H1 (cell line): ENCODE results near the gene ZYX. TPM values are rescaled to one million over a fixed set of nuclear protein-coding genes. Genes with fewer than 3 reads are reported as not detected.

Source experiments
- CTCF ChIA-PET: fragments of 300-600 bp; sonication (Branson Sonifier 250); formaldehyde crosslinking; loops from one replicate; lab custom pipeline; 2021; ENCODE audit not compliant: partially characterized antibody; lab: Charles Lee
- POLR2A ChIA-PET: fragments of 300-600 bp; sonication (Branson Sonifier 250); formaldehyde crosslinking; loops from one replicate; lab custom pipeline; 2021; ENCODE audit warnings: inconsistent platforms; ENCODE audit not compliant: partially characterized antibody; lab: Charles Lee
- DNase-seq, 2 experiments: peaks; one replicate each; pipeline versions ENCODE4 v3.0.0 to v3.0.0-alpha.2; 2010 to 2022; ENCODE audit warnings: low spot score in 2 of 2, low read depth in 1 of 2, mixed read lengths in 1 of 2
- FAIRE-seq: peaks from 2 replicates; lab custom pipeline; 2011; peaks lifted over from hg19 to GRCh38; lab: Jason Lieb, UNC
- H2AFZ ChIP-seq: 2 replicates; pipeline ENCODE4 v1.8.1; 2012; ENCODE audit warnings: low read length, inconsistent platforms
- H2AK5ac ChIP-seq: 2 replicates; pipeline ENCODE4 v1.6.1; 2013; ENCODE audit warnings: low read depth, low read length
- H2BK120ac ChIP-seq: replicated peaks from 2 replicates; pipeline ENCODE3; 2013; ENCODE audit warnings: low read depth, low read length, inconsistent platforms
- H2BK12ac ChIP-seq: 2 replicates; pipeline ENCODE4 v1.6.1; 2013; ENCODE audit warnings: low read depth, low read length
- H2BK15ac ChIP-seq: 2 replicates; pipeline ENCODE4 v1.6.1; 2013; ENCODE audit warnings: low read length
- H2BK20ac ChIP-seq: 2 replicates; pipeline ENCODE4 v1.6.1; 2013; ENCODE audit warnings: low read length
- H2BK5ac ChIP-seq: 2 replicates; pipeline ENCODE4 v1.6.1; 2013; ENCODE audit warnings: low read depth, low read length
- H3K14ac ChIP-seq: 2 replicates; pipeline ENCODE4 v1.6.1; 2013; ENCODE audit warnings: inconsistent platforms; ENCODE audit not compliant: insufficient read length
- H3K18ac ChIP-seq: 2 replicates; pipeline ENCODE4 v1.6.1; 2013; ENCODE audit warnings: low read length; ENCODE audit errors: extremely low read depth
- H3K23ac ChIP-seq: 2 replicates; pipeline ENCODE4 v1.6.1; 2013; ENCODE audit warnings: inconsistent platforms; ENCODE audit not compliant: insufficient read length
- H3K23me2 ChIP-seq: 2 replicates; pipeline ENCODE4 v1.6.1; 2013; ENCODE audit warnings: low read depth, low read length
- H3K27ac ChIP-seq: 2 replicates; pipeline ENCODE4 v1.6.1; 2011; ENCODE audit warnings: low read depth, low read length, inconsistent platforms
- H3K27me3 ChIP-seq, 4 experiments: replicated peaks in 1 of 4; 1 replicate in 1 of 4; 2 replicates in 3 of 4; pipeline versions ENCODE4 v1.6.1 to v1.8.1; 2011 to 2013; ENCODE audit warnings: low read length in 3 of 4, mild to moderate bottlenecking in 3 of 4, inconsistent platforms in 2 of 4, mixed read lengths in 2 of 4, moderate library complexity in 1 of 4; ENCODE audit not compliant: control insufficient read depth in 3 of 4, insufficient read depth in 3 of 4; ENCODE audit errors: extremely low read depth in 1 of 4
- H3K36me3 ChIP-seq, 4 experiments: 2 replicates each; pipeline versions ENCODE4 v1.6.1 to v1.8.1; 2011 to 2013; ENCODE audit warnings: mild to moderate bottlenecking in 4 of 4, low read length in 3 of 4, moderate library complexity in 2 of 4, control low read depth in 1 of 4, inconsistent platforms in 1 of 4; ENCODE audit not compliant: insufficient read depth in 4 of 4, control insufficient read depth in 2 of 4
- H3K4ac ChIP-seq: replicated peaks from 2 replicates; pipeline ENCODE3; 2013; ENCODE audit warnings: low read length, low read depth, mixed read lengths, inconsistent platforms; ENCODE audit not compliant: insufficient read length
- H3K4me1 ChIP-seq, 4 experiments: replicated peaks in 1 of 4; 1 replicate in 1 of 4; 2 replicates in 3 of 4; pipeline versions ENCODE4 v1.6.1 to v1.8.1; 2011 to 2013; ENCODE audit warnings: low read length in 3 of 4, inconsistent platforms in 2 of 4, mixed read lengths in 1 of 4; ENCODE audit not compliant: insufficient read depth in 4 of 4, control insufficient read depth in 3 of 4
- H3K4me2 ChIP-seq, 2 experiments: 2 replicates each; pipeline versions ENCODE4 v1.6.1 to v1.8.1; 2011 to 2013; ENCODE audit warnings: low read depth in 2 of 2, low read length in 2 of 2, control low read depth in 1 of 2, inconsistent platforms in 1 of 2, mild to moderate bottlenecking in 1 of 2; ENCODE audit not compliant: insufficient read depth in 1 of 2
- H3K4me3 ChIP-seq, 4 experiments: fragments of 200-600, 300-600 bp in 1 of 4; sonication (generic), shearing (Covaris generic), sonication (Bioruptor Twin) in 1 of 4; 2 replicates each; pipeline versions ENCODE4 v1.5.1 to v1.8.1; 2011 to 2016; ENCODE audit warnings: low read length in 4 of 4, low read depth in 3 of 4, control low read depth in 2 of 4, inconsistent platforms in 2 of 4, mild to moderate bottlenecking in 2 of 4, mixed read lengths in 1 of 4, moderate library complexity in 1 of 4; ENCODE audit not compliant: insufficient read depth in 2 of 4; ENCODE audit errors: extremely low read depth in 1 of 4
- H3K56ac ChIP-seq: replicated peaks from 2 replicates; pipeline ENCODE3; 2013; ENCODE audit warnings: low read depth, mild to moderate bottlenecking, mixed read lengths, low read length, inconsistent platforms; ENCODE audit not compliant: insufficient read length
- H3K79me1 ChIP-seq: 2 replicates; pipeline ENCODE4 v1.6.1; 2013; ENCODE audit warnings: low read depth, low read length, control low read depth
- H3K79me2 ChIP-seq, 2 experiments: 2 replicates each; pipeline versions ENCODE4 v1.6.1 to v1.8.1; 2012 to 2013; ENCODE audit warnings: low read length in 2 of 2, mild to moderate bottlenecking in 2 of 2, inconsistent platforms in 1 of 2; ENCODE audit not compliant: insufficient read depth in 2 of 2, control insufficient read depth in 1 of 2
- H3K9ac ChIP-seq, 4 experiments: replicated peaks in 1 of 4; 1 replicate in 1 of 4; 2 replicates in 3 of 4; pipeline versions ENCODE4 v1.6.1 to v1.8.1; 2011 to 2013; ENCODE audit warnings: low read depth in 3 of 4, low read length in 3 of 4, control low read depth in 2 of 4, mild to moderate bottlenecking in 2 of 4, moderate library complexity in 2 of 4, inconsistent platforms in 1 of 4; ENCODE audit errors: extremely low read depth in 1 of 4
- H3K9me3 ChIP-seq, 2 experiments: 2 replicates each; pipeline versions ENCODE4 v1.6.1 to v1.8.1; 2012 to 2013; ENCODE audit warnings: mild to moderate bottlenecking in 2 of 2, moderate library complexity in 2 of 2, control low read depth in 1 of 2, inconsistent platforms in 1 of 2, low read depth in 1 of 2, low read length in 1 of 2, mixed read lengths in 1 of 2; ENCODE audit not compliant: insufficient read depth in 2 of 2
- H4K20me1 ChIP-seq, 2 experiments: replicated peaks in 1 of 2; 2 replicates each; pipeline versions ENCODE3 to v1.8.1; 2011 to 2013; ENCODE audit warnings: inconsistent platforms in 2 of 2, low read length in 2 of 2, mild to moderate bottlenecking in 1 of 2; ENCODE audit not compliant: insufficient read depth in 2 of 2, control insufficient read depth in 1 of 2
- H4K5ac ChIP-seq: 2 replicates; pipeline ENCODE4 v1.6.1; 2013; ENCODE audit warnings: low read length, low read depth, mixed read lengths, inconsistent platforms; ENCODE audit not compliant: insufficient read length
- H4K8ac ChIP-seq: 2 replicates; pipeline ENCODE4 v1.8.0; 2013; ENCODE audit warnings: mild to moderate bottlenecking, moderate library complexity, low read length, inconsistent platforms; ENCODE audit not compliant: insufficient read depth; ENCODE audit errors: extremely low read depth
- H4K91ac ChIP-seq: replicated peaks from 2 replicates; pipeline ENCODE3; 2013; ENCODE audit warnings: low read length, mixed read lengths, inconsistent platforms; ENCODE audit not compliant: insufficient read length
- KDM4A ChIP-seq: IDR thresholded peaks from one replicate; pipeline ENCODE4 v1.7.1; 2012; ENCODE audit warnings: low read depth, mild to moderate bottlenecking, moderate library complexity, low read length, inconsistent platforms; ENCODE audit not compliant: severe bottlenecking
- MAFK ChIP-seq: IDR thresholded peaks from 2 replicates; pipeline ENCODE4 v1.6.1; 2012; ENCODE audit warnings: low read depth, mild to moderate bottlenecking, improper control_type of control experiment, low read length
- POLR2A ChIP-seq, 2 experiments: IDR thresholded peaks; 1 replicate in 1 of 2; 2 replicates in 1 of 2; pipeline ENCODE4 v1.6.1; 2011; ENCODE audit warnings: low read depth in 2 of 2, low read length in 2 of 2, mild to moderate bottlenecking in 2 of 2; ENCODE audit errors: control extremely low read depth in 1 of 2
- POLR2AphosphoS5 ChIP-seq: IDR thresholded peaks from 2 replicates; pipeline ENCODE4 v1.6.1; 2011; ENCODE audit warnings: low read depth, low read length
- RAD21 ChIP-seq, 2 experiments: IDR thresholded peaks in 1 of 2; conservative IDR thresholded peaks in 1 of 2; 2 replicates each; pipeline ENCODE4 v1.6.1; 2011; ENCODE audit warnings: low read depth in 2 of 2, low read length in 2 of 2, improper control_type of control experiment in 1 of 2, inconsistent platforms in 1 of 2, mild to moderate bottlenecking in 1 of 2, moderate library complexity in 1 of 2
- YY1 ChIP-seq: IDR thresholded peaks from 2 replicates; pipeline ENCODE4 v1.6.1; 2011; ENCODE audit warnings: low read depth, mild to moderate bottlenecking, low read length
- WGBS, 2 experiments: shearing (Covaris generic) in 1 of 2; methylation state at CpG; one replicate each; pipeline versions ENCODE4 v1.1.6 to v1.1.7; 2013 to 2015; ENCODE audit warnings: low lambda C conversion rate in 2 of 2, mixed read lengths in 2 of 2, inconsistent platforms in 1 of 2, low coverage in 1 of 2, missing lambda C conversion rate in 1 of 2; ENCODE audit not compliant: insufficient replicate concordance in 2 of 2, insufficient coverage in 1 of 2, insufficient read length in 1 of 2; ENCODE audit errors: extremely low coverage in 1 of 2, missing lambda C conversion rate in 1 of 2; 5-methylcytosine and 5-hydroxymethylcytosine counted together
- polyA plus RNA-seq, 7 experiments: library from polyadenylated mRNA; depleted of rRNA in 3 of 7; stranded (reverse) in 5 of 7; unstranded in 2 of 7; fragments of >200 nt in 5 of 7; fragments of 200-250 nt in 2 of 7; gene quantifications; 1 replicate in 5 of 7; 2 replicates in 1 of 7; 4 replicates in 1 of 7; pipeline versions ENCODE4 v1.2.1 to v1.2.3, GENCODE V29; 2011 to 2013; ENCODE audit warnings: missing spikeins in 2 of 7, mixed read lengths in 2 of 7
- total RNA-seq: library from RNA; stranded (reverse); fragmentation: NEBNext Ultra II Directional; extraction: Animal tissue kit (Norgen Biotek cat#: 25700); gene quantifications from 2 replicates; pipeline ENCODE4 v1.2.1, GENCODE V29; 2021
- TF ChIP-seq, protein P1 (sequence below), 3 experiments: IDR thresholded peaks; 1 replicate in 2 of 3; 2 replicates in 1 of 3; pipeline versions ENCODE4 v1.5.1 to v1.6.1; 2011; ENCODE audit warnings: low read length in 3 of 3, mild to moderate bottlenecking in 3 of 3, inconsistent platforms in 2 of 3, low read depth in 1 of 3, moderate library complexity in 1 of 3; ENCODE audit not compliant: insufficient read depth in 1 of 3; ENCODE audit errors: control extremely low read depth in 1 of 3

ZYX gene
- total and polyA plus RNA-seq, 2 of the 8 experiments (the other 6 are each of a cell fraction or from before 2014, with no cell fraction given): 40.6 to 159 TPM

DNA sequence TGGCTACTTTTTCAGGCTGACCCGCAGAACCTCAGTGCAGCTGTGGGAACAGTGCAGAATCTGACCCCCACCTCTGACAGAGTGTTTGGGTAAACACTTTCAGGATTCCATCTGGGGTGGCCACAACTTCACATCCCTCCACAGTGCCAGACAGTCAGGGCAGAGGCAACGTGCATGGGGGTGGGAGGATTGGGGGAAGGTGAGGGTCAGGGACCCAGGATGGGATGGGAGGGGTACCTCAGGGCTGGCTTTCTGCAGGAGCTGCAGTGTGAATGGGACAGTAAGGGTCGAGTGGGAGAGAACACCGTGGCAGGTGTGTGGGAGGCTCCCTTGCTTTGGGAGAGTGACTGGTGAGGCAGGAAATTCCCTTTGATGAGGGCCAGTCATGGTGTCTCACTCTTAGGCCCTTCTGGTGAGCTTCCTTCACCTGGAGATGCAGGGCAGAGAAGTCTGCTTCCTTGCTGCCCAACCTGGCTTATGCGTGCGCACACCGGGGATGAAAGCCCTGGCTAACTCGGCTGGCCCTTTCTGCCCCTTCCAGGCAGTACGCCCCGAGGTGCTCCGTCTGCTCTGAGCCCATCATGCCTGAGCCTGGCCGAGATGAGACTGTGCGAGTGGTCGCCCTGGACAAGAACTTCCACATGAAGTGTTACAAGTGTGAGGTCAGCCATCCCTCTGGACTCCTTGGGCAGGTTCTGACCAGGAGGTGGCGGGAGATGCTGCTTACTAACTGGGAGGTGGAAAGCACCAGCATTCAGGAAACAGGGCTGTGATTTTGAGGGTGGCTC lies 8.4 kb downstream of the ZYX start:
- FAIRE-seq (no peak), DNase-seq (no peak)
- Histone ChIP-seq H4K91ac (no peak overlapping the region), H2BK20ac (no peak overlapping the region), H3K4me2 (no peak overlapping the region), H2AK5ac (no peak overlapping the region), H3K79me1 (peaks cover 17% of the 10 kb centered on the region), H3K4me1 (peaks cover 0 to 5% (median 0%) of the 10 kb centered on the region in 4 experiments; a peak in 3 of 7 replicates), H3K27me3 (no peaks in the 10 kb centered on the region), H2BK120ac (no peak overlapping the region), H4K5ac (no peak overlapping the region), H3K23me2 (peaks cover 4% of the 10 kb centered on the region; the same call in 1 of the 2 replicates), H3K27ac (no peak overlapping the region), H3K14ac (no peak overlapping the region), H2BK5ac (peak overlapping the region; percentile 52; the same call in 1 of the 2 replicates), H2AFZ (no peak overlapping the region), H3K4ac (no peak overlapping the region), H3K36me3 (peaks cover 23 to 76% (median 59%) of the 10 kb centered on the region in 4 experiments), H3K18ac (no peak overlapping the region), H2BK12ac (0 out of 2 replicates have a peak overlapping the region, but pooled peaks have one; percentile 27), H4K8ac (peak overlapping the region; percentile 65; the same call in 1 of the 2 replicates), H4K20me1 (peaks cover 45 to 57% of the 10 kb centered on the region in 2 experiments), H2BK15ac (no peak overlapping the region), H3K4me3 (no peak overlapping the region), H3K23ac (no peak overlapping the region), H3K9ac (no peak overlapping the region), H3K56ac (no peak overlapping the region), H3K9me3 (no peaks in the 10 kb centered on the region), H3K79me2 (peaks cover 0 to 16% of the 10 kb centered on the region in 2 experiments; a peak in 2 of 4 replicates)
- 92% methylated on average over 12 of the region's 15 CpGs; no CpG with 5 or more reads in 1 of the 2 experiments for WGBS, 2 experiments
- POLR2A ChIA-PET: interaction anchor here (1.1 to 25.2 kb wide), 13 partner anchors 12 to 90 kb away, joined by 3 to 518 read pairs (median 9); partner anchors contain the start of genes EPHA1, FAM131B and ZYX
- TF ChIP-seq POLR2A (IDR thresholded peaks at IDR 0.05; ENCODE audit: control extremely low read depth in 1 of 2, low read depth in 2 of 2, low read length in 2 of 2): no peak
- TF ChIP-seq KDM4A: no peak
- peak; percentile 44; the same call in 1 of the 2 replicates for TF ChIP-seq POLR2AphosphoS5
- no peak for TF ChIP-seq YY1
- TF ChIP-seq RAD21 (IDR thresholded peaks at IDR 0.05 in 1 of 2, conservative IDR thresholded peaks at IDR 0.05 in 1 of 2; ENCODE audit: low read depth in 2 of 2, low read length in 2 of 2): peak; percentile 11 to 32; a peak in 3 of 4 replicates
- no peak for TF ChIP-seq MAFK
- TF ChIP-seq, protein P1, sequence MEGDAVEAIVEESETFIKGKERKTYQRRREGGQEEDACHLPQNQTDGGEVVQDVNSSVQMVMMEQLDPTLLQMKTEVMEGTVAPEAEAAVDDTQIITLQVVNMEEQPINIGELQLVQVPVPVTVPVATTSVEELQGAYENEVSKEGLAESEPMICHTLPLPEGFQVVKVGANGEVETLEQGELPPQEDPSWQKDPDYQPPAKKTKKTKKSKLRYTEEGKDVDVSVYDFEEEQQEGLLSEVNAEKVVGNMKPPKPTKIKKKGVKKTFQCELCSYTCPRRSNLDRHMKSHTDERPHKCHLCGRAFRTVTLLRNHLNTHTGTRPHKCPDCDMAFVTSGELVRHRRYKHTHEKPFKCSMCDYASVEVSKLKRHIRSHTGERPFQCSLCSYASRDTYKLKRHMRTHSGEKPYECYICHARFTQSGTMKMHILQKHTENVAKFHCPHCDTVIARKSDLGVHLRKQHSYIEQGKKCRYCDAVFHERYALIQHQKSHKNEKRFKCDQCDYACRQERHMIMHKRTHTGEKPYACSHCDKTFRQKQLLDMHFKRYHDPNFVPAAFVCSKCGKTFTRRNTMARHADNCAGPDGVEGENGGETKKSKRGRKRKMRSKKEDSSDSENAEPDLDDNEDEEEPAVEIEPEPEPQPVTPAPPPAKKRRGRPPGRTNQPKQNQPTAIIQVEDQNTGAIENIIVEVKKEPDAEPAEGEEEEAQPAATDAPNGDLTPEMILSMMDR (IDR thresholded peaks at IDR 0.05; ENCODE audit: control extremely low read depth in 1 of 3, insufficient read depth in 1 of 3, low read depth in 1 of 3, low read length in 3 of 3): peak in 2 of 3 experiments; percentile 20; a peak in 2 of 4 replicates
- CTCF ChIA-PET: interaction anchor here (0.6 to 23.5 kb wide), 15 partner anchors 8 to 147 kb away, joined by 3 to 359 read pairs (median 9); partner anchors contain the start of genes EPHA1 and ZYX
